NCI-H2196 (cell line): ENCODE measurements around the gene BNIP5.

Experiments
- DNase-seq: peaks from one replicate; lab custom pipeline; 2025; ENCODE audit not compliant: unreplicated experiment; lab: John Stamatoyannopoulos, UW

The BNIP5 gene

DNA sequence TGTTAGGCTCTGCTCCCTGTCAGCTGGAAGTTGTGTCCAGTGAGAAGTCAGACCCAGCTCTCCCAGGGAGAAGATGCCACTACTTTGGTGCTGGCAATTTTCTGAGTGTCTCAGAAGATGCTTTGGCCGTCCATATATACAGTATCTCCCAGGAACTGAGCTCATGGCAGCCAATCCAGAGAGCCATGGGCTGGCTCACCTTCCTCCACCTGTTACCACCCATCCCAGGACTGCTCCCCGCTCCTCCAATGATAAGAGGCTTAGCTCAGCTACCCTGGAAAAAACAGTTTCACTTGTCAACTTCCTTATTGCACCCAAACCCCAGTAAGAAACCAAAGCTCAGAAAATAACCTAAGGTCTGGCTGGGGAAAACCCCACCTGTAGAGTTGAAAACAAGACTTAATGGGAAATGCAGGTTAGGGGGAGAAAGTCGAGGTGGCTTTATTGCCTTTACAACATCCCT, at the start of gene BNIP5:
TSS of gene BNIP5 (minus strand) at position 110 of the 463 bp plus-strand sequence. CDS start 6,198 bp downstream, outside the sequence.
- no peak for DNase-seq

DNA sequence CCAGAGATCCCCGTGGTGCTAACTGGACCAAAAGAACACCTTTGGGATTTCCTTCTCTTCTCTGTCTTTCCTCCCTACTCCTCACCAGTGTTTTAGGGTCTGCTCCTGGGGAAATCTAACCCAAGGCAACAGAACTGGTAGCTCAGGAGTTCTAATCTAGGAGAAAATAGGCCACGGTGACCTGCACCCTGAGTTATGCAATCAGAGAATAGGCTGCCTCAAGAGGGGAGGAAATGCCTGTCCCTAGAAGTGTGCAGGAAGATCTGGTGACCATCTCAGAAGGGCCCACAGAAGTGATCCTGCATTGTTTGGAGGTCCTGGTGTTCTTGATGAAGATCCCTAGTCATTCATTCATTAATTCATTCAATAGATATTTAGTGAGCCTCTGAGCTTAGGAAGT, 47.4 kb upstream of the BNIP5 start:
- no peak for DNase-seq

DNA sequence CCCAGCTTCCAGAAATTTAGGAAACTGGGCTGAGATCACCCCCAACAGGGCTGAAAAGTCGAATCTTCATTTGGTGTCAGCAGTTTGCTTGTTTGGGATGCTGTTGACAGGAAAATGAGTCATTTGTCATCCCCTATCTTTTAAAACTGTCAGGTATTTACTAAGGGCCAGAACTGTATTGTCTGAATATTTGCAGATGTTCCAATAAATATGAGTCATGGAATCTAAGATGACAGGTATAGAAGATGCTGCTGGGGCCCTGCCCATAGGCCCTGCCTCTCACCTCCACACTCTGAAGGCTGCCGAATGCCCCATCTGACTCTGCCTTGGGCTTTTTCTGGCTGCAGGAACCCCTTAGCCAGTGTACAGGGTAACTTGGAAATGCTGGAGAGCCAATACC, 46.9 kb upstream of the BNIP5 start:
- DNase-seq = no peak

DNA sequence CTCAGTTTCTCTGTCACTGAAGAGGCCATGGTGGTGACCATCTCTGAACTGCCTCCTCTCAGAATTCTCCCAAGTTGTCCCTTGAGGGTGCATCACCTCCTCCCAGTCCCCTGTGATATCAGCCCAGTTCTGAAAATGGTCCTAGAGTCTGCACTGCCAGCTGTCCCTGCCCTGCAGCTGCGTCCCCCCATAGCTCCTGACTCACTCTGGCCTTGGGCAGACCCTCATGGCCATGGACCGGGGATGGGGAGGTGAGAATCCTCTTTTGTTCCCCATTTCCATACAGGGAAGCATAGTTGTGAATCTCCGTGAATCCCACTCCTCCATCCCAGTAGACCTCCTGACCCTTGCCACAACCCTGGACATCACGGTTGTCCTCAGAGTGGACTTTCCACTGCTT, 46.3 kb upstream of the BNIP5 start:
- DNase-seq = no peak

DNA sequence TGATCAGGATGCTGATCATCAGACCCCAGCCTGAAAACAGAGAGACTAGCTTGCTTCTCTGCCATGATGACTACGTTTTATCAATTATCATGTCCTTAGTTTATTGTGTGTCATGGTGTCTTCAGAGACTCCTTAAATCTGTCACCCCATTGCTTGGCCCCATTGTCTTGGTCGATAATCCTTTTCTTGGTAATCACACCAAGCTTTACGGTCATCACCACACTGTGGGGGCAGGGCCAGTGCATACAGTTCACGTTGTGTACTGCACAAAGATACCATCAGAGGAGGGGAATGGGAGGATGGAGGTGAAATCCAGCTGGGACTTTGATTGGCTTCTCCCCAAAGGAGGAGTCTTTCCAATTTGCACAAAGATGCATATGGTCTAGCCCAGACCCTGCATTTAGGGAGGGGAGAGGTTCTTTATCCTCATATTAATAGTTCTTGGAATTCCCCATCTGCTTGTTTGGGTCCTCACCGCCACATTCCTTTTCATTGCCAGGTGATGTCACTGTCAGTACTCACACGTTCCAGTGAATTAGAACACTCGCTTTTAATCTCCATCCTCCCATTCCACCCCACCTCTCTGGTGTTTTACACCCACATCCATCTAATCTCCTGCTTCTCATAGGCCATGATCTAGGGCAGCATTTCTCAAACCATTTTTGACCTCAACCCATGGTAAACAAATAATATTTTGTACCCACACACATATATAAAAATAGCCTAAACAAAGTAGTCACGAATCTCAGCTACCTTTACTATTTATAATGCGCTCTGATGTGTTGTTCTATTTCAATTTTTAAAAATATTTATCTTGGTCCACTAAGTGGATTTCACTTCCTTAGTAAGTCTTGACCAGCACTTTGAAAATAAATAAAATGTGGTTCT, 45.1 kb upstream of the BNIP5 start:
- no peak for DNase-seq

GRCh38 chr6:36380166-36380565, 43.5 kb upstream of the BNIP5 start:
- DNase-seq = no peak

GRCh38 chr6:36378936-36379335, 42.2 kb upstream of the BNIP5 start:
- no peak for DNase-seq

DNA sequence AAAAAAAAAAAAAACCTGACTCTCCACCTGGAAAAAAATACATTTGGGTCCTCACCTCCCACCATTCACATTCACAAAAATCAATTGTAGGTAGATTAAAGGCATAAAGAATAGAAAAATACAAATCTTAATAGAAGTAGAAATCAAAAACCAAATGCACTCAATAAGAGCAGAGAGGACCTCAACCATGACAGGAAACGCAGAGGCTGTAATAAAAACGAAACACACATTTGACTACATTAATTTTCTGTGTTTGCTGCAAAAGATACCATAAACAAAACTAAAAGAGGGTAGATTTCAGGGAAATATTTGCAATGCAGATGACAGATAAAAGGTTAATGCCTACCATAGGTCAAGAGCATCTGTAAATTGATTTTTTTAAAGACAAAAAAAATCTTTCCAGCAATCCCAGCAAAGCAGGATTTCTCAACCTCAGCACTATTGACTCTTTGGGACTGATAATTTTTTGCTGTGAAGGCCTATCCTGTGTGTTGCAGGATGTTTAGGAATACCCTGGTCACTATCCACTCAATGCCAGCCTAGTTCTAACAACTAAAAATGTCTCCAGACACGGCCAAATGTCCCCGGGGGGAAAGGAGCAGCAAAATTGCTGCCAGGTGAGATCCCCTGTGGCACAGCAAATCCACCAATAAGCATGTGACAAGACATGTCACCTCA, 41.7 kb upstream of the BNIP5 start:
- no peak for DNase-seq

GRCh38 chr6:36377594-36377993, 40.9 kb upstream of the BNIP5 start:
- no peak for DNase-seq

GRCh38 chr6:36376742-36377141, 40.1 kb upstream of the BNIP5 start:
- no peak for DNase-seq

GRCh38 chr6:36376183-36376582, 39.5 kb upstream of the BNIP5 start:
- no peak for DNase-seq

DNA sequence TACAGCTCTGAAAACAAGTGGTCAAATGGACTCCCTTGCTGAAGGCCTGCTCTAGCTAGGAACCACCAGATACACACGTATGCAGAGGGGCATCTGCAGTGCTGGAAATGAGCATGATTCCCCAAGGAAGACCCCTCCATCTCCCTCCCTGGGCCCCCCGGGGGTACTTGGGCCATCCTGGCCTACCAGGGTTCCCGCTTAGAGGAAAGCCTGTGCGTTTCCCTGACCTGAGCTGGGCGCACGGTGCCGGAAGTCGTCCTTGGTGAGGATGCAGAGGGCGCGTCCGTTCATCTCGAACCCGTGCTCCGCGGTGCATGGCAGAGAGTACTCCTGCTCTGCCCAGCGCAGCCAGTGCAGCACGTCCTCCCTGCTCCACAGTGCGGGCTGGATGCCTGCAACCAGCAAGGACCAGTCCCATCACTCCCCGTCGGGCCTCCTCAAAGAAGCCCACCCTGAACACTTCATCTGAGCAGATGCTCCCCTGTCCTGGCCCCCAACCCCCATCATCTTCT, 39.0 kb upstream of the BNIP5 start:
- DNase-seq = no peak

DNA sequence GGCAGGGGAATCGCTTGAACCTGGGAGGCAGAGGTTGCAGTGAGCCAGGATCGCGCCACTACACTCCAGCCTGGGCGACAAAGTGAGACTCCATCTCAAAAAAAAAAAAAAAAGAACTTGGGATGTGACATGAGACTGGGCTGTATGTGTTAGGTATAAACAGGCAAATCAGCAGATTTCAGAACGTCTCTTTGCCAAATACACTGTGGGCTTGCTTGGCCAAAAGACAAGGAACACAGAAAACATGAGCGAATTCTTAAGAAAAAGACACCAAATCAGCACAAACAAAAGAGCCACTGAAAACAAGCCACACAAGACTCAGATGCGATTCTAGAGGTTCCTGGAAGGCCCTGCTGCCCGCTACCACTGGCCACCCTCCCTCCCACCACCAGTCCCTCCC, 38.3 kb upstream of the BNIP5 start:
- DNase-seq = no peak

DNA sequence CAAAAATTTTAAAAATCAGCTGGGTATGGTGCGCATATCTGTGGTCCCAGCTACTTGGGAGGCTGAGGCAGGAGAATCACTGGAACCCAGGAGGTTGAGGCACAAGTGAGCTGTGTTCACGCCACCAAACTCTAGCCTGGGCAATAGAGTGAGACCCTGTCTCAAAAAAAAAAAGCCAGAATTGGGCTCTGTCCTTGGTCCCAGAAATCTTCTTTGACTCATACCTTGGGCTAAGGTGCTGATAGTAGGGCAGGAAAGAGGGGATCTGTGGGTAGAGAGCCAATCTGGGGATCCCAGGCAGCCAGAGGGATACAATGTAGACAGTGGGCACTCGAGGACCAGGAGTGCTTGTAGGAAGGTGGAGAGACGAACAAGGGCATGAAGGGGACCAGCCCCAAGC, 37.5 kb upstream of the BNIP5 start:
- DNase-seq = no peak

DNA sequence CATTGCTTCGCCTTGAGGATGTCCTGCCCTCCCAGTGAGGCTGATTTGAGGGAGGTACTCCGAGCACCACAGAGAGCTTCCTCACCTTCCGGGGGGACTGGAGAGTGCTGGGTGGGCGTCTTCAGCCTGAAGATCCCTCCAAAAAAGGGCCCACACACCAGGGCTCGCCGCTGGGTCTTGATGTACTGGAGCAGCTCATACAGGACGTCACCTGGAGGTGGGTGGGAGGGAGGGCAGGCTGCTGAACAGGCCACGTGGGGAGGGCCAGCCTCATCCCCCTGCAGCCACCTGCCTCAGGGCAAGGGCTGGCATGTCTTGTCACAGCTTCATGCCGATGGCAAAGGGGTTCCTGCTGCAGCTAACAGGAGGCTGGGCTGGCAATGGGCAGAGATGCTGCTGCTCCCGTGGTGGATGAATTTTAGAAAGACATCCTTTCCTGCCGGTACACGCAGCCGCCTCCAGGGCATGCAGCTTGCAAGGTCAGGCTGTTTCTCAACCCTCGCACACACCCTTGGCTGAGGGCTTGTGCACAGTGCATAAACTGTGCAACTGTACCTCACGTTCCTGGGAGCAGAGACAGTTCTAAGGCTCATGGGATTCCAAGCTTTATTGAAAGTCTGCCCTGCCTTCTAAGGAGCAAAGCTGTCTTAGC, 36.8 kb upstream of the BNIP5 start:
- no peak for DNase-seq

GRCh38 chr6:36372088-36372487, 35.4 kb upstream of the BNIP5 start:
- no peak for DNase-seq

- no peak for DNase-seq
Observed at GRCh38 chr6:36371211-36371610, 34.5 kb upstream of the BNIP5 start.

- no peak for DNase-seq
Observed at GRCh38 chr6:36370638-36371037, 34.0 kb upstream of the BNIP5 start.

DNA sequence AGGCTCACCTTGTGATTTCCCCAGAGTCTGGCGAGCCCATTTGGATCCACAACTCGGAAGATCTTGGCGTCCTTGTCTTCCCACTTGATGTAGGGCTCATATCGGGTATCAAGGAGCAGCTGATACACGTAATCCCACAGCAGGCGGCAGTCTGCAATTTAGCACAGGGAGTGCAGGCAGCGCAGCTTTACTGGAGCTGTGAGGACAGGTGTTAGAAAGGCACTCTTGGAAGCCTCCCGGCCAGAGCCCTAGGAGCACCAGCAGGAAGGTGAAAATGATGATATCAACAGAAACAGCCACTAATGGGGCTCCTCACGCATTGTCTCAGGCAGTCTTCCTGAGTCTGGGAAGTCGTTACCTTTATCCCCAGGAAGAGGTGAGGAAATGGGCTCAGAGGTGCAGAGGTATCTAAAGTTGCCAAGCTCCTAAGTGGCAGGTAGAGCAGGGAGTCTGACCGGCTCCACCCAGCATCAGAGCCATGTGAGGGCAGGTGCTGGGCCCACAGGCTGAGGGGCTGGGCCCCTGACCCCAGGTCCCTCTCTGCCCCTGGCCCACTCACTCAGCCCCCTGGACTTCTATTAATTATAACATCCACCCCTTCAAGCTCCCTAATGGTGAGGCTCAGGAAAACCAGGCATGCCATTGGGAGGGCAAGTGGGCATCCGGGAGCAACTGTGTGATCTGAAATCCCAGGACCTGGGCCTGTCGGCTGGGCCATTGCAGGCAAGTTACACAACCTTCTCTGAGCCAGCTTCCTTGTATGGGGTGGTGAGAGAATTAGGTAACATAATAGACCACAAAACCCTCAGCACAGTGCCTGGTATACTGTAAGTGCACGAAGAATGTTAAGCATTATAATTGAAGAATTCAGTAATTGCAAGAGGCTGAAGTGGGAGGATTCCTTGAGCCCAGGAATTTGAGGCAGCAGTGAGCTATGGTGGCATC, 32.5 kb upstream of the BNIP5 start:
- DNase-seq = peak; percentile 83

DNA sequence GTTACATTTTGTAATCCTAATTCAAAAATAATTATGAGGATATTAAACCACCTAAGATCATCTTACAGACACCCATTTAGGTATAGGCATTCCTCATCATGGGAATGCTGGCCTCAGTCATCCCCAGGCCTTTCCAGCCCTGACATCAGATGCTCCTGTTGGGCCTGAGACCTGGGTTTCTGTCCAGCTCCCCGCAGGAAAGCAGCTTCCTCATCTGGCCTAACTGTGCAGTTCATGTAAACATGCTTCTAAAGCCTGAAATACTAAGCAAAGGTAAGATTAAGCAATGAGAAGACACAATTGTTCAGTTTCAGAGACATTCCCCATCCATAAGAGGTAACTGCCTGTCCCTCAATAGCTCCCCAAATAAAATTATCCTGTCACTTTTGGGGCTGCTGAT, 31.7 kb upstream of the BNIP5 start:
- no peak for DNase-seq

GRCh38 chr6:36367743-36368142, 31.1 kb upstream of the BNIP5 start:
- DNase-seq = no peak
